Urinary bladder (tissue), 4 donors: ENCODE data around the gene KCNIP4. TPM values are rescaled to one million over a fixed set of nuclear protein-coding genes. Genes with fewer than 3 reads are reported as not detected.
A peak's percentile ranks its signal among the peaks of the same experiment; 100 is the strongest.

Experiments used
- DNase-seq: peaks from one replicate; pipeline ENCODE4 v3.0.0-alpha.2; 2015; ENCODE audit errors: extremely low spot score
- H3K27ac ChIP-seq: one replicate; pipeline ENCODE4 v1.5.1; 2013; ENCODE audit warnings: low read depth, mild to moderate bottlenecking, moderate library complexity
- H3K36me3 ChIP-seq: one replicate; pipeline ENCODE4 v1.6.1; 2013; ENCODE audit warnings: mild to moderate bottlenecking, moderate library complexity; ENCODE audit not compliant: insufficient read depth
- H3K4me1 ChIP-seq: one replicate; pipeline ENCODE4 v1.6.1; 2013; ENCODE audit warnings: mild to moderate bottlenecking, moderate library complexity; ENCODE audit not compliant: insufficient read depth
- H3K4me3 ChIP-seq: one replicate; pipeline ENCODE4 v1.5.1; 2013; ENCODE audit warnings: low read depth, low read length
- WGBS: extraction: QIAGEN DNeasy Blood & Tissue Kit; methylation state at CpG from one replicate; pipeline ENCODE4 v1.1.7; 2013; 5-methylcytosine and 5-hydroxymethylcytosine counted together
- polyA plus RNA-seq: library from polyadenylated mRNA; stranded (reverse); fragments of 200-250 nt; gene quantifications from one replicate; pipeline ENCODE4 v1.2.3, GENCODE V29; 2013
- total RNA-seq: library from RNA; depleted of rRNA; stranded (reverse); fragments of >200 nt; gene quantifications from one replicate; pipeline ENCODE4 v1.2.3, GENCODE V29; 2014
- donor health status: healthy with polysubstance abuse.
- donor health status: healthy.

The KCNIP4 gene
- total and polyA plus RNA-seq, 2 donors: 4.9 to 23.5 TPM

DNA sequence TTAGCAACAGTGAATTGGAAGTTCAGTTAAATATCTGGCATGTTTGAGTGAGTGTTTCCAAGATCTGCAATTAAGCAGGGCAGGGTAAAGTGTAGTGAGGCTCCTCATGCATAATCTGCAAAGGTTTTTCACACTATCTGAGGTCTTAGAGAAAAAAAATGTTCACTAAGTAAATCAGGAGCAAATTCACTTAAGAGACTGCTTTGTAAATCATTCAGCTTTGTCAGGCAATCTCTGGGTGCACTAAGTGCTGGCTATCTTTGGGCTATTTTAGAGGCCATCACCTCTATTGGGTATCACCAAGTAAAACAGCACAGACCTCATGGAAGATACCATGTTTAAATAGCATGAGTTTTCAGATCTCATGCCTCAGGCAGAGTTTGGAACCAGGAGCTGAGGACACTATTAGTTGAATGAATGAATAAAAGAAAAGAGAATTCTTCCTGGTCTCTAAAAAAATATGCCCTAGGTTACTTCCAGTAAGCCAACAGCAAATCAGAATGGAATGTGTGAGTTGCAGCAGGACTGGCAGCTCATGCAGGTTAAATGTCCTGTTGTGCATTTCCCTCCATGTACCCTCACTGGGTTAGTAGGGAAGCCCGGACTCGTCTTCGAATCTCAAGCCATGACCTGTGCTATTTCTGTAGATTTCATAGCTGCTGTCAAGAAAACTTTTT is 195.3 kb downstream of the KCNIP4 start:
- H3K4me1 ChIP-seq: no peaks in the 10 kb centered on the region
- WGBS: 74% methylated on average over 3 of the region's 3 CpGs
- no peak for DNase-seq
- H3K4me3 ChIP-seq: no peak overlapping the region
- H3K36me3 ChIP-seq: no peaks in the 10 kb centered on the region
- H3K27ac ChIP-seq: no peak overlapping the region

DNA sequence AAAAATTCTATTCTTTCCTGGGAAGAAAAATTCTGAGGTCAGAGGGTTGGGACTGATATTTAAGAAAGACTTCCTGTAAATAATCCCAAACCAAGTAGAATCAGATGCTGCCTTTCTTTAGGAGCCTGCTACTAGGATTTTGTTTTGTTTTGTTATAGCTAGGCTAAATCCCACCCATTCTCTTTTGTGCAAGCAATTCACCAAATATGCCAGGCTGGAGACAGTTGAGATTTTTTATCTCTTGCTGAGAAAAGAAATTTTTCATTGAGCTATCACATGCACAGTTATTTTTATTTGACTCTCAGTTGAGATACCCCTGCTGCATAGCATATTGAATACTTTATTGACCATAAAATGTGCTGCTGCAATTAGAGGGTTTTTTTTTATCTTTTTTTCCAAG is 196.0 kb downstream of the KCNIP4 start:
- DNase-seq: no peak
- no peaks in the 10 kb centered on the region for H3K36me3 ChIP-seq
- no peak overlapping the region for H3K4me3 ChIP-seq
- H3K27ac ChIP-seq: no peak overlapping the region
- H3K4me1 ChIP-seq: no peaks in the 10 kb centered on the region

DNA sequence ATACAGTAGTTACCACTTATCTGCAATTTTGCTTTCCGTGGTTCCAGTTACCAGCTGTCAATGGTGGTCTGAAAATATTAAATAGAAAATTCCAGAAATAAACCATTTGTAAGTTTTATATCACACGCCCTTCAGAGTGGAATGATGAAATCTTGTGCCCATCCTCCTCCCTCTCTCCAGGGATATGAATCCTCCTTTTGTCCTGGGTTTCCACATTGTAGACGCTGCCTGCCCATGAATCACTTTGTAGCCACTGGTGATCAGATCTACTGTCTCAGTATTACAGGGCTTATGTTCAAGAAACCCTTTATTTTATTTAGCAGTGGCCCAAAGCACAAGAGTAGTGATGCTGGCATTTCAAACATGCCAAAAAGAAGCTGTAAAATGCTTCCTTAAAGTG is 198.6 kb downstream of the KCNIP4 start:
- Histone ChIP-seq H3K4me3 (no peak overlapping the region), H3K27ac (no peak overlapping the region), H3K4me1 (no peaks in the 10 kb centered on the region), H3K36me3 (no peaks in the 10 kb centered on the region)
- no peak for DNase-seq
- WGBS: 91% methylated on average over 3 of the region's 3 CpGs

DNA sequence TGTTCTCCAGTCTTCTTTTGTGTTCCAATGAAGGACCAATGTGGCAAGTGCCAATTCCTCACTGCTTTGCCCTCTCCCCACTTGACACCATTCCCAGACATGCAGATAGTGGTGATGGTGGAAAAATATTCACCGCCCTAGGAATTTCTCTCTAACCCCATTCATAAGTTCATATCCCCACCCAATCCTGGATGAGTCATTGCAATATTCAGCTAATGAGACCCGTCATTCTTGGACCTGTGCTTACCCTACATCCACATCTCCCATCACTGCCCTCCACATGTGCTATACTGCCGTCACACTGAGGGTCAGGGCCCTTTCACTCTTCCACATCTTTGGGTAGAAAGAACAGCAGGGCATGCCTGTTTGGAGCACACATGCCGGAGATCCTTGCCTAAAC is 199.2 kb downstream of the KCNIP4 start:
- Histone ChIP-seq H3K36me3 (no peaks in the 10 kb centered on the region), H3K4me3 (no peak overlapping the region), H3K27ac (no peak overlapping the region), H3K4me1 (no peaks in the 10 kb centered on the region)
- no peak for DNase-seq
- WGBS: 94% methylated on average over 4 of the region's 4 CpGs

DNA sequence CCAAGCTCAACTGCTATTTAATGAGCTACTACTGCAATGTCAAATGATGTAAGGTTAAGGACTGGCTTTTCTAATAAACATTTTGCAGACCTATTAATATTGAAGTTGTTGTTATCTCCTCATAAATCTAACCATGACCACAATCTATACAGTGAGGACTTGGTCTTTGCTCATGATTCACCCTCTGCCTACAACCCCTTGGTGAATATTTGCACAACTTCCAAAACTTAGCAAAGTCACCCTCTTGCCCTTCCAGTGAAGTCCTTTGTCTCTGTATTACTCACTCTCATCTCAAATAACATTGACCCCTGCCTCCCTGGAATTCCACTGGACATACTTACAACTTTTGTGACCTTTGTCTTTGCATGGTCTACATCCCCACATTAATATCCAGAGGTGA is 204.5 kb downstream of the KCNIP4 start:
- Histone ChIP-seq H3K4me1 (no peaks in the 10 kb centered on the region), H3K4me3 (no peak overlapping the region), H3K27ac (no peak overlapping the region), H3K36me3 (no peaks in the 10 kb centered on the region)
- DNase-seq: no peak

DNA sequence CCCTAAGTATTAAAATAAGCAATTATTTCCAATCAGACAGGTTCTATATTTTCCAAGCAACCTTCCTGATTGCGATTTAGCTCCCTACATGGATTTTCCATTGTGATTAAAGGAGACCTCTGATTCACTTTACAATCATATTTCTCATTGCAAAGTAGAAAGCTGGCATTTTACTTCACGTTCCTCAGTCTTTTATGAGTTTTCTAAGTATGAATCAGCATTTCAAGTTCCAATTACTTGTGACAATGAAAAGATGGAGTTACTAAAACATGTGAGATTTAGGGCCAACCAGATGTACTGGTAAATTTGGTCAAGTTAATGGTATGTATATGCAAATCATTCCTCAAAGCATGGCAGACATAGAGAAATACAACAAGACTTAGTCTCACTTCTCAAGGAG is 206.2 kb downstream of the KCNIP4 start:
- WGBS: 83% methylated on average over 2 of the region's 2 CpGs
- no peak for DNase-seq

DNA sequence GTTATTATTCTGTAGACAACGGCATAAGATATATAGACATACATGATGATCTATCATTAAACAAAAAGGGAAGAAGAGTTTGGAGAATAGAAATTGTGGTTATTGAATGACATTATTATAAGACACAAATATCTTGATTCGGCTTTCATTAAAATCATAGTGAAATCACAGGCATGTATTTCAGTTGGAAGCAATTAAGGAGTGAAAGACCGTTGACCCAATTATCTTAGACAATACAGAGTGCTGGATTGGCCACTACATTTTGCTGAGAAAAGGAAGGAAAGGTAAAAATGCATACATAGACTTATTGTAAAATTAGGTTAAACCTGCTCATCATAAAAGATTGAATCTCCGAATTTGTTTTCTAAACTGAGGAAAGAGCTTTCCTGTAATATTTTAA is 209.8 kb downstream of the KCNIP4 start:
- WGBS: 93% methylated on average over 4 of the region's 4 CpGs
- DNase-seq: no peak
- no peaks in the 10 kb centered on the region for H3K36me3 ChIP-seq
- H3K27ac ChIP-seq: no peak overlapping the region
- no peaks in the 10 kb centered on the region for H3K4me1 ChIP-seq
- H3K4me3 ChIP-seq: no peak overlapping the region

More for the DNA sequence above, 206.2 kb downstream of the KCNIP4 start:
- Histone ChIP-seq H3K4me3 (no peak overlapping the region), H3K36me3 (no peaks in the 10 kb centered on the region), H3K4me1 (no peaks in the 10 kb centered on the region), H3K27ac (no peak overlapping the region)

DNA sequence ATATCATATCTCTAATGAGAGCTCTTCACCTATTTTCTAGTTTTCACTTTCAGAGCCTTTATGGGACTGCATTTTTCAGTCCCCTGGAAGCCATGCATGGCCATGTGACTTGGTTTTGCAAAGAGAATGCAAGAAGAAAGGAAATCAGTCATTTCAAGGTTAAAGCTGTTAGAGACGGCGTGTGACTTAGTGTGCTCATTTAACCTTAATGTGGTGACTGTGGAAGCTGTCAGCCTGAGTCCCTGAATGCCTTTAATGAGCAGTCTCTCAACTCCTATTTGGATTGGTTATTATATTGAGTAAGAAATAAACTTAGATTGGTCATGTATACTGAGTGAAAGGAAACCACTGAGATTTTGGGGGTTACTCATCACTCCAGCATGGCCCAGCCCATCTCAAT is 212.7 kb downstream of the KCNIP4 start:
- no peak for DNase-seq
- H3K36me3 ChIP-seq: no peaks in the 10 kb centered on the region
- no peak overlapping the region for H3K27ac ChIP-seq
- H3K4me3 ChIP-seq: no peak overlapping the region
- H3K4me1 ChIP-seq: no peaks in the 10 kb centered on the region
- WGBS: 70% methylated on average over 2 of the region's 2 CpGs

DNA sequence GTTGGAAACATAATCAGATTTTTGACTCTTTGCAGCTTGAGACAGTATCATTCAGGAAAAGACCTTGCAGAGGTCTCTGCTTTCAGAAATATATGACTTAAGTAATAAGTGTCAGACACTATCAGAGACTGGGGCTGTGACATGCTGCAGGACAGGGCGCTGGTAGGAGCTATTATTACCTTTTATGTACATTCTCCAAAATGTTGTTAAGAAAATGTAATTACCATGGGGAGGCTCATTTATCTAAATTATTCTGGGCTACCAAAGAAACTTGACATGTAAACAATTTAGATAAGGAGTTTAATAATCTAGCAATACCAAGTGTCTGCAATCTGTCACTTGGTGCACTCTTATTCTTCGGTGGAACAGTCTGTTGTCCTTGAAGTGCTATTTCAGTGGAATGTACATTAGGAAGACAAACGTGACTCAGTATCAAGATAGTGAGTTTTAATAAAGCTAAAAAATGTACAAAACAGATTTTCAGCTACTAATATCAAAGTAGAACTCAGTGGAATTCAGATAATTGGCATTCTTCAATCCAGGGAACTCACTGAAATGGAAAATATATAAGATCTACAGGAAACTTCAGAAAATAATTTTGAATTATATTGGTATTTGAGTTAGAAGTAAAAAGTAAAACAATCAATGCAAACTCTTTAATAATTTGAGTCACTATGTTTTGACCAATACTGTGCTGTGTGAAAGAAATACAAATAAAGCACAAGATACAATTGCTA is 214.5 kb downstream of the KCNIP4 start:
- peak; percentile 3 for DNase-seq
- no peaks in the 10 kb centered on the region for H3K4me1 ChIP-seq
- no peak overlapping the region for H3K4me3 ChIP-seq
- H3K27ac ChIP-seq: no peak overlapping the region
- 53% methylated on average over 3 of the region's 3 CpGs for WGBS
- no peaks in the 10 kb centered on the region for H3K36me3 ChIP-seq

DNA sequence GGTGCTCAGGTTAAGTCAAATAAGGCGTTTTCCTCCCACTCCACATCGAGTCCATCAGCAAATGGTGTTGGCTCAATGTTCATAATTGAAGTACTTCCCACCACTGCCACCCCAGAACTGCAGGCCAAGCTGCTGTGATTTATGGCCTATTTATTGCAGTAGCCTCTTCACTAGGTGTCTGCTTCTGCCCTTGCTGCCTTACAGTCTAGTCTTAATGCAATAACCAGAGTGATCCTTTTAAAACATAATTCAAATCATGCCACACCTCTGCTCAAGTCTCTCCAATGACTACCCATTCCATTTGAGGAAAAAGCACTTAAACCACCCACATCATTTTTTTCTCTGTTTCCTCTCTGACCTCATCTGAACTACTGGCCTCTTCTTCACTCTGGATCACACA is 220.3 kb downstream of the KCNIP4 start:
- H3K27ac ChIP-seq: no peak overlapping the region
- H3K36me3 ChIP-seq: no peaks in the 10 kb centered on the region
- no peak overlapping the region for H3K4me3 ChIP-seq
- H3K4me1 ChIP-seq: no peaks in the 10 kb centered on the region
- 69% methylated on average over 2 of the region's 2 CpGs for WGBS
- no peak for DNase-seq

DNA sequence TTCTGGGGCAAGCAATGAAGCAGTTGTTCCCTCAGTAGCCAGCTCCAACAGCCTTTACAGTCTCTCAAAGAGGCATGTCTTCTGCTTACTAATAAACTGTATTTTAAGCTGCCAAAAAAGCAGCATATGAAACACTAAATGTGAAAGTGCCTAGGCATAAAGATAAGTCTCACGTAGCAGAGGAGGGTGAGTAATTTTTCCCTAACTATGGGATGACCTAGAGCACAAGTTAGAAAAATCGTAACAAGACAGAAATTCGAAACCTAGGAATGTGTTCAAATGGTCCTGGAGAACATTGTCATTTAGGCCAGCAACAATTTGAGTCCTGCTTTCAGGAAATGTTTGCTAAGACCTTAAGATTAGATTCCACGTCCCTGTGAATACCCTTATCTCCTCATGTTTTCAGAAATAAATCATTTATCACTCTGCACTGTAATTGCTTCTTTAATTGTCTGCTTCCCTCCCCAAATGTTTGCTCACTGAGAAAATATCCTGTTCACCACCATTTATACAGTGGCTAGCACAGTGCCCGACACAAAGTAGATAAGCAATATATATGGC is 222.2 kb downstream of the KCNIP4 start:
- WGBS: 34% methylated on average over 5 of the region's 5 CpGs

DNA sequence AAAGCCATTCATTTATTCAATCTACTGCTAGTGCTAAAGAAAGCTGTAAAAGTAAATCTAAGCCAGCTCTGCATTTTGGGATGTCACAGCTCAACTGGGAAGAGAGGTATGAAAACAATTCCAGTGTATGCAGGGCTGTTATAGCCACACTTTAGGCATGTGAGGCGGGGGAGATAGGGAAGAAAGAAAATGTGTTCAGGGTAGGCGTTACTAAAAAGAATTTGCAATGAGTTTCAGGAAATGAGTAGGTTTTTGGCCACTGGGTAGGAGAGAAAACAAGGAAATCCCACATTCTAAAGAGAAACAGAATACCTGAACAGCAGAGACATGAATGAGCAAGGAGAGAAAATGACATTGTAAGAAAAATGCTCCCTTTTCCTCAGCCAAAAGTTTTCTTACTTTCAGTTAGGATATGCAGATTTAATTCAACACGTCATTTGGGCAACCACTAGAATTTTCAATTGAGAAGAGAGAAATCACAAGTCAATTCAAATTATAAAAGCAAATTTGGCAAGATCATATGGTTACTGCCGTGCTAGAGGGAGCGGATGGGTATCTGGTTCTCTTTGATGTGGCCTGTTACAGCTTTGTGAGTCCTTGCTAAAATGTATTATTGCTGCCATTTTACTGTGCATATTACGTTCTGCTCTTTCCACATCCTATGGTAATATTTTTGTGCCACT is 226.3 kb downstream of the KCNIP4 start:
- H3K4me1 ChIP-seq: no peaks in the 10 kb centered on the region
- no peak for DNase-seq
- H3K4me3 ChIP-seq: no peak overlapping the region
- H3K36me3 ChIP-seq: no peaks in the 10 kb centered on the region
- WGBS: 91% methylated on average over 6 of the region's 6 CpGs
- no peak overlapping the region for H3K27ac ChIP-seq

More for the DNA sequence above, 222.2 kb downstream of the KCNIP4 start:
- Histone ChIP-seq H3K36me3 (no peaks in the 10 kb centered on the region), H3K4me1 (no peaks in the 10 kb centered on the region), H3K4me3 (no peak overlapping the region), H3K27ac (no peak overlapping the region)
- DNase-seq: no peak

DNA sequence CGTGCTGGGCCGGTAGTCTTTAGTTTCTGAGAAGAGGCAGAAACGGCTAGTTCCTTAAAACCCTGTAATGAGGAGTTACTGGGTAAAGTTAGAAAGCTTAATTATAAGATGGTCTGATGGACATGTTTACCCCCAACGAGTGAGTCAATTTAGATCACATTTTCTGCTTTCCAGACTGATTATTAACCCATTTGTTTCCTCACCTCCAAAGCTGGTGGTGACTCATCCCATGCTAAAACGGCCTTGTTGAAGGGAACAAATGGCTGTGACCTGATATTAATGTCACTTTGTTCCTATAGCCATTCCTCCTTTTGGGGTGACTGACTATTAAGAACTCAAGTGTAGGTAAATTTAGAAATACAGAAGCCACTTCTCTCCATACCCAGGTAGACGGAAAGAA is 232.0 kb downstream of the KCNIP4 start:
- H3K4me3 ChIP-seq: no peak overlapping the region
- H3K36me3 ChIP-seq: no peaks in the 10 kb centered on the region
- no peak overlapping the region for H3K27ac ChIP-seq
- 72% methylated on average over 6 of the region's 6 CpGs for WGBS
- H3K4me1 ChIP-seq: no peaks in the 10 kb centered on the region
- no peak for DNase-seq
